Cardiac septum (tissue), 1 donor: ENCODE data around the gene GH2. TPM values are rescaled to one million over a fixed set of nuclear protein-coding genes. Genes with fewer than 3 reads are reported as not detected.
A peak's percentile ranks its signal among the peaks of the same experiment; 100 is the strongest.
"Not testable (repeated sequence)": the region's sequence is repeated elsewhere in the genome, so short reads cannot be mapped to it uniquely, and the experiment has no call there.

ENCODE experiments used
- DNase-seq: peaks from one replicate; pipeline ENCODE4 v3.0.0-alpha.2; 2020; ENCODE audit warnings: low spot score
- intact Hi-C: fragments of 100-400 bp; cut with DNase I; formaldehyde crosslinking; loops from one replicate; pipeline ENCODE4 v1.14.0; 2022
- long read RNA-seq: library from polyadenylated mRNA; unstranded; transcript quantifications from one replicate; pipeline ENCODE4 v2.0.0, GENCODE V29; 2021
- total RNA-seq: library from RNA; stranded (reverse); fragmentation: NEBNext Ultra II Directional; extraction: Animal tissue kit (Norgen Biotek cat#: 25700); gene quantifications from one replicate; pipeline ENCODE4 v1.2.1, GENCODE V29; 2021
- donor health status: DM: no; HTN: no; CAD: no.

GH2 gene
- not detected for total RNA-seq
- long read RNA-seq = 0 reads

GRCh38 chr17:63881935-63882601 is at the start of gene GH2:
Gene GH2, minus strand, starts transcription at chr17:63881944. Its CDS starts 143 bp downstream, at chr17:63881801.
- DNase-seq = no peak
- intact Hi-C loops = no loop called here

GRCh38 chr17:63930951-63931575 is 49.3 kb upstream of the GH2 start:
- DNase-seq = peak; percentile 85
- intact Hi-C loops = no loop called here

GRCh38 chr17:63929860-63930766 is 48.4 kb upstream of the GH2 start:
- no peak for DNase-seq
- intact Hi-C loops = loop anchor here (10.0 kb wide), 1 partner anchor 355 kb away; no protein-coding TSS in a partner anchor

GRCh38 chr17:63928966-63929695 is 47.4 kb upstream of the GH2 start:
- no peak for DNase-seq
- intact Hi-C loops = loop anchor here (10.0 kb wide), 1 partner anchor 356 kb away; no protein-coding TSS in a partner anchor

GRCh38 chr17:63928172-63928666 is 46.5 kb upstream of the GH2 start:
- intact Hi-C loops = loop anchor here (10.0 kb wide), 1 partner anchor 357 kb away; no protein-coding TSS in a partner anchor
- no peak for DNase-seq

GRCh38 chr17:63927464-63928171 is 45.9 kb upstream of the GH2 start:
- DNase-seq = no peak
- intact Hi-C loops = loop anchor here (10.0 kb wide), 1 partner anchor 357 kb away; no protein-coding TSS in a partner anchor

GRCh38 chr17:63926164-63926563 is 44.4 kb upstream of the GH2 start:
- intact Hi-C loops = loop anchor here (10.0 kb wide), 1 partner anchor 359 kb away; no protein-coding TSS in a partner anchor
- no peak for DNase-seq

GRCh38 chr17:63925615-63926014 is 43.9 kb upstream of the GH2 start:
- DNase-seq = no peak
- intact Hi-C loops = loop anchor here (10.0 kb wide), 1 partner anchor 359 kb away; no protein-coding TSS in a partner anchor

- not testable (repeated sequence) for DNase-seq
- intact Hi-C loops = loop anchor here (10.0 kb wide), 1 partner anchor 362 kb away; no protein-coding TSS in a partner anchor
Observed at GRCh38 chr17:63922402-63922801, 40.7 kb upstream of the GH2 start.

GRCh38 chr17:63920779-63921178 is 39.0 kb upstream of the GH2 start:
- DNase-seq = not testable (repeated sequence)
- intact Hi-C loops = loop anchor here (10.0 kb wide), 1 partner anchor 364 kb away; no protein-coding TSS in a partner anchor

- intact Hi-C loops = loop anchor here (10.0 kb wide), 1 partner anchor 365 kb away; no protein-coding TSS in a partner anchor
- DNase-seq = not testable (repeated sequence)
Observed at GRCh38 chr17:63920050-63920449, 38.3 kb upstream of the GH2 start.

- intact Hi-C loops = loop anchor here (2.0 to 5.0 kb wide), 3 partner anchors 71 to 213 kb away; partner anchors contain the start of gene ERN1
- DNase-seq = no peak
Observed at GRCh38 chr17:63919311-63919723, 37.6 kb upstream of the GH2 start.

- not testable (repeated sequence) for DNase-seq
- intact Hi-C loops = loop anchor here (2.0 to 5.0 kb wide), 3 partner anchors 72 to 213 kb away; partner anchors contain the start of gene ERN1
Observed at GRCh38 chr17:63918789-63919305, 37.1 kb upstream of the GH2 start, which contains the start of gene GH1. Gene GH1, minus strand, starts transcription at chr17:63918839. Its CDS starts 63 bp downstream, at chr17:63918776.

- intact Hi-C loops = loop anchor here (2.0 to 5.0 kb wide), 3 partner anchors 72 to 214 kb away; partner anchors contain the start of gene ERN1
- DNase-seq = no peak
Observed at GRCh38 chr17:63918305-63918704, 36.6 kb upstream of the GH2 start.

GRCh38 chr17:63917646-63918045 is 35.9 kb upstream of the GH2 start:
- DNase-seq = no peak
- intact Hi-C loops = loop anchor here (2.0 to 5.0 kb wide), 3 partner anchors 73 to 215 kb away; partner anchors contain the start of gene ERN1

GRCh38 chr17:63917206-63917605 is 35.5 kb upstream of the GH2 start:
- intact Hi-C loops = loop anchor here (5.0 kb wide), 1 partner anchor 215 kb away; the partner anchor contains the start of gene ERN1
- peak; percentile 35 for DNase-seq

GRCh38 chr17:63916566-63917185 is 34.9 kb upstream of the GH2 start:
- intact Hi-C loops = loop anchor here (5.0 kb wide), 1 partner anchor 216 kb away; the partner anchor contains the start of gene ERN1
- DNase-seq = peak; percentile 36
